ENCODE measurements around the gene METTL17. TPM values are rescaled to one million over a fixed set of nuclear protein-coding genes. Genes with fewer than 3 reads are reported as not detected.
A peak's percentile ranks its signal among the peaks of the same experiment; 100 is the strongest.
"Not testable (repeated sequence)": the region's sequence is repeated elsewhere in the genome, so short reads cannot be mapped to it uniquely, and the experiment has no call there.

Gene METTL17
- total RNA-seq (10 to 100 TPM; 33.5 to 57.0 TPM), polyA plus RNA-seq (10 to 100 TPM; 20.0 to 88.6 TPM)
- long read RNA-seq, donor 1, transcript METTL17-202 (13 exons, 1,586 nt), result minor isoform, 11 of 98 reads
- long read RNA-seq, donor 1, transcript METTL17-216 (13 exons, 1,605 nt), result major isoform, 22 of 98 reads
- long read RNA-seq, donor 1, transcript METTL17-224 (14 exons, 1,529 nt), result minor isoform, 8 of 98 reads
- long read RNA-seq, donor 1, transcript METTL17-201 (14 exons, 1,749 nt), result minor isoform, 20 of 98 reads
- long read RNA-seq, donor 1, partial matches to known transcripts, result 9 of 98 reads
- long read RNA-seq, donor 1, other reads (novel, unspliced or antisense), result 24 of 98 reads
- long read RNA-seq, donor 2, partial matches to known transcripts, result 4 of 23 reads
- long read RNA-seq, donor 2, other reads (novel, unspliced or antisense), result 7 of 23 reads

- Histone ChIP-seq H3K36me3 (ENCODE audit: control insufficient read depth in 1 of 2, insufficient read depth in 2 of 2, low read length in 1 of 2) (peaks cover 0 to 4% of the 10 kb centered on the region in 2 donors), H3K27ac (ENCODE audit: low read depth in 1 of 2, low read length in 2 of 2) (peak within 1 kb of the TSS; percentile 91 to 99), H3K9me3 (ENCODE audit: control insufficient read depth, low read length) (no peaks in the 10 kb centered on the region), H3K27me3 (ENCODE audit: control insufficient read depth in 1 of 2, insufficient read depth in 2 of 2, low read length in 1 of 2) (no peaks in the 10 kb centered on the region), H3K4me1 (ENCODE audit: control insufficient read depth in 1 of 2, insufficient read depth in 2 of 2, low read length in 2 of 2) (peaks cover 3 to 10% of the 10 kb centered on the region in 2 donors), H3K4me3 (ENCODE audit: low read length in 2 of 2) (peak within 1 kb of the TSS; percentile 85 to 89)
- intact Hi-C loops (cut with DNase I), result loop anchor here (2.0 to 10.0 kb wide), 4 partner anchors 19 to 655 kb away; partner anchors contain the start of genes ANG (in 1 of the 2), CCNB1IP1 (in 1 of the 2) and RNASE4 (in 1 of the 2)
- peak; percentile 94 for ATAC-seq (ENCODE audit: low FRiP score)
- DNase-seq, result peak; percentile 94 to 95
- WGBS, 2 donors, result 0% methylated on average over 42 of the region's 42 CpGs
Observed at GRCh38 chr14:20989787-20990600, at the start of gene METTL17. Gene METTL17, plus strand, starts transcription at chr14:20989980. Its CDS starts 23 bp downstream, at chr14:20990003.

- H3K36me3 ChIP-seq (ENCODE audit: control insufficient read depth in 1 of 2, insufficient read depth in 2 of 2, low read length in 1 of 2); H3K9me3 ChIP-seq (ENCODE audit: control insufficient read depth, low read length); H3K4me3 ChIP-seq (ENCODE audit: low read length in 2 of 2); H3K27ac ChIP-seq (ENCODE audit: low read depth in 1 of 2, low read length in 2 of 2); H3K27me3 ChIP-seq (ENCODE audit: control insufficient read depth in 1 of 2, insufficient read depth in 2 of 2, low read length in 1 of 2); intact Hi-C loops (cut with DNase I); H3K4me1 ChIP-seq (ENCODE audit: control insufficient read depth in 1 of 2, insufficient read depth in 2 of 2, low read length in 2 of 2); ATAC-seq (ENCODE audit: low FRiP score): not testable (repeated sequence)
- peak in 1 of 2 donors; percentile 59 for DNase-seq
- WGBS, 2 donors, result 78 to 79% methylated on average over 6 of the region's 6 CpGs
Observed at GRCh38 chr14:20945146-20945545, 44.6 kb upstream of the METTL17 start.

- H3K36me3 ChIP-seq (ENCODE audit: control insufficient read depth in 1 of 2, insufficient read depth in 2 of 2, low read length in 1 of 2); H3K4me1 ChIP-seq (ENCODE audit: control insufficient read depth in 1 of 2, insufficient read depth in 2 of 2, low read length in 2 of 2); ATAC-seq (ENCODE audit: low FRiP score); H3K9me3 ChIP-seq (ENCODE audit: control insufficient read depth, low read length); DNase-seq; H3K4me3 ChIP-seq (ENCODE audit: low read length in 2 of 2); intact Hi-C loops (cut with DNase I); H3K27ac ChIP-seq (ENCODE audit: low read depth in 1 of 2, low read length in 2 of 2); H3K27me3 ChIP-seq (ENCODE audit: control insufficient read depth in 1 of 2, insufficient read depth in 2 of 2, low read length in 1 of 2): not testable (repeated sequence)
- 73 to 81% methylated on average over 4 of the region's 9 CpGs for WGBS, 2 donors
Observed at GRCh38 chr14:20946707-20947106, 43.1 kb upstream of the METTL17 start.

GRCh38 chr14:20954736-20955537 is 34.8 kb upstream of the METTL17 start, which contains the start of gene RNASE2:
Gene RNASE2, plus strand, starts transcription at chr14:20955487. Its CDS starts 285 bp downstream, at chr14:20955772.
- H3K27me3 ChIP-seq (ENCODE audit: control insufficient read depth in 1 of 2, insufficient read depth in 2 of 2, low read length in 1 of 2); H3K36me3 ChIP-seq (ENCODE audit: control insufficient read depth in 1 of 2, insufficient read depth in 2 of 2, low read length in 1 of 2); DNase-seq; H3K27ac ChIP-seq (ENCODE audit: low read depth in 1 of 2, low read length in 2 of 2); ATAC-seq (ENCODE audit: low FRiP score); H3K4me1 ChIP-seq (ENCODE audit: control insufficient read depth in 1 of 2, insufficient read depth in 2 of 2, low read length in 2 of 2); H3K9me3 ChIP-seq (ENCODE audit: control insufficient read depth, low read length); H3K4me3 ChIP-seq (ENCODE audit: low read length in 2 of 2); intact Hi-C loops (cut with DNase I): not testable (repeated sequence)
- 73% methylated on average over 4 of the region's 4 CpGs for WGBS, 2 donors

- H3K27me3 ChIP-seq (ENCODE audit: control insufficient read depth in 1 of 2, insufficient read depth in 2 of 2, low read length in 1 of 2); H3K9me3 ChIP-seq (ENCODE audit: control insufficient read depth, low read length); H3K27ac ChIP-seq (ENCODE audit: low read depth in 1 of 2, low read length in 2 of 2); DNase-seq; ATAC-seq (ENCODE audit: low FRiP score); H3K4me3 ChIP-seq (ENCODE audit: low read length in 2 of 2); H3K4me1 ChIP-seq (ENCODE audit: control insufficient read depth in 1 of 2, insufficient read depth in 2 of 2, low read length in 2 of 2); H3K36me3 ChIP-seq (ENCODE audit: control insufficient read depth in 1 of 2, insufficient read depth in 2 of 2, low read length in 1 of 2); intact Hi-C loops (cut with DNase I): not testable (repeated sequence)
- WGBS, 2 donors, result 59 to 69% methylated on average over 5 of the region's 5 CpGs
Observed at GRCh38 chr14:20955538-20955873, 34.3 kb upstream of the METTL17 start.

GRCh38 chr14:20956376-20956976 is 33.3 kb upstream of the METTL17 start:
- Histone ChIP-seq H3K9me3 (ENCODE audit: control insufficient read depth, low read length) (no peaks in the 10 kb centered on the region), H3K4me1 (ENCODE audit: control insufficient read depth in 1 of 2, insufficient read depth in 2 of 2, low read length in 2 of 2) (no peaks in the 10 kb centered on the region), H3K4me3 (ENCODE audit: low read length in 2 of 2) (no peak overlapping the region), H3K27ac (ENCODE audit: low read depth in 1 of 2, low read length in 2 of 2) (no peak overlapping the region), H3K36me3 (ENCODE audit: control insufficient read depth in 1 of 2, insufficient read depth in 2 of 2, low read length in 1 of 2) (no peaks in the 10 kb centered on the region), H3K27me3 (ENCODE audit: control insufficient read depth in 1 of 2, insufficient read depth in 2 of 2, low read length in 1 of 2) (no peaks in the 10 kb centered on the region)
- ATAC-seq (ENCODE audit: low FRiP score) (no peak), DNase-seq (no peak)
- intact Hi-C loops (cut with DNase I), result no loop called here
- 85 to 87% methylated on average over 11 of the region's 11 CpGs for WGBS, 2 donors

- ATAC-seq (ENCODE audit: low FRiP score); H3K27me3 ChIP-seq (ENCODE audit: control insufficient read depth in 1 of 2, insufficient read depth in 2 of 2, low read length in 1 of 2); H3K27ac ChIP-seq (ENCODE audit: low read depth in 1 of 2, low read length in 2 of 2); H3K4me1 ChIP-seq (ENCODE audit: control insufficient read depth in 1 of 2, insufficient read depth in 2 of 2, low read length in 2 of 2); DNase-seq; intact Hi-C loops (cut with DNase I); H3K4me3 ChIP-seq (ENCODE audit: low read length in 2 of 2); H3K36me3 ChIP-seq (ENCODE audit: control insufficient read depth in 1 of 2, insufficient read depth in 2 of 2, low read length in 1 of 2); H3K9me3 ChIP-seq (ENCODE audit: control insufficient read depth, low read length): not testable (repeated sequence)
Observed at GRCh38 chr14:20958946-20959345, 30.8 kb upstream of the METTL17 start.

- 86% methylated on average over 3 of the region's 3 CpGs for WGBS, 2 donors
- no peak for DNase-seq
- no peaks in the 10 kb centered on the region for H3K9me3 ChIP-seq (ENCODE audit: control insufficient read depth, low read length)
Observed at GRCh38 chr14:20969336-20969735, 20.4 kb upstream of the METTL17 start.

More at GRCh38 chr14:20969336-20969735, 20.4 kb upstream of the METTL17 start:
- ATAC-seq (ENCODE audit: low FRiP score), result no peak
- intact Hi-C loops (cut with DNase I), result no loop called here
- Histone ChIP-seq H3K27ac (ENCODE audit: low read depth in 1 of 2, low read length in 2 of 2) (no peak overlapping the region), H3K36me3 (ENCODE audit: control insufficient read depth in 1 of 2, insufficient read depth in 2 of 2, low read length in 1 of 2) (no peaks in the 10 kb centered on the region), H3K4me3 (ENCODE audit: low read length in 2 of 2) (no peak overlapping the region), H3K4me1 (ENCODE audit: control insufficient read depth in 1 of 2, insufficient read depth in 2 of 2, low read length in 2 of 2) (no peaks in the 10 kb centered on the region), H3K27me3 (ENCODE audit: control insufficient read depth in 1 of 2, insufficient read depth in 2 of 2, low read length in 1 of 2) (no peaks in the 10 kb centered on the region)
